ENCODE measurements around the gene BBS10.

DNA sequence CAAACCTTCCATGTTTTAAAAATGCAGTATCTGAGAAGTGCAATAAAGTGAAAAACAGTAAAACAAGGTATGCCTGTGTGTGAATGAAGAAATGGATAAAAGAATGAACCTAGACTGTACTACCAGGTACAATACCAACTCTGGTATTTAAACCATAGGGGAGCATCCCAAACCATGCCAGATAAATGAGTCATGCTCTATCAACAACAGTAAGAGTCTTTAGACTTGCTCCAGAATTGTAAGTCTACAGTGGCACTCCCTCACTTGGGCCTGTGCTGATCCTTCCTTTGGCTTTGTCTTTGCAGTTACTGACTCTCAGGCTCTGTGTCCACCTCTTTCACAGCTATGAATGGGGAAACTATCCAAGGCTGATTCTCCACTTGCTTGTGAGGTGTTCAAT, 38.1 kb downstream of the BBS10 start:
- TF ChIP-seq, protein P1, sequence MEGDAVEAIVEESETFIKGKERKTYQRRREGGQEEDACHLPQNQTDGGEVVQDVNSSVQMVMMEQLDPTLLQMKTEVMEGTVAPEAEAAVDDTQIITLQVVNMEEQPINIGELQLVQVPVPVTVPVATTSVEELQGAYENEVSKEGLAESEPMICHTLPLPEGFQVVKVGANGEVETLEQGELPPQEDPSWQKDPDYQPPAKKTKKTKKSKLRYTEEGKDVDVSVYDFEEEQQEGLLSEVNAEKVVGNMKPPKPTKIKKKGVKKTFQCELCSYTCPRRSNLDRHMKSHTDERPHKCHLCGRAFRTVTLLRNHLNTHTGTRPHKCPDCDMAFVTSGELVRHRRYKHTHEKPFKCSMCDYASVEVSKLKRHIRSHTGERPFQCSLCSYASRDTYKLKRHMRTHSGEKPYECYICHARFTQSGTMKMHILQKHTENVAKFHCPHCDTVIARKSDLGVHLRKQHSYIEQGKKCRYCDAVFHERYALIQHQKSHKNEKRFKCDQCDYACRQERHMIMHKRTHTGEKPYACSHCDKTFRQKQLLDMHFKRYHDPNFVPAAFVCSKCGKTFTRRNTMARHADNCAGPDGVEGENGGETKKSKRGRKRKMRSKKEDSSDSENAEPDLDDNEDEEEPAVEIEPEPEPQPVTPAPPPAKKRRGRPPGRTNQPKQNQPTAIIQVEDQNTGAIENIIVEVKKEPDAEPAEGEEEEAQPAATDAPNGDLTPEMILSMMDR (conservative IDR thresholded peaks at IDR 0.05; ENCODE audit: low read depth, low read length): no peak
- no peak for TF ChIP-seq POLR2A (IDR thresholded peaks at IDR 0.05; ENCODE audit: low read depth, low read length)
- TF ChIP-seq, protein P2, sequence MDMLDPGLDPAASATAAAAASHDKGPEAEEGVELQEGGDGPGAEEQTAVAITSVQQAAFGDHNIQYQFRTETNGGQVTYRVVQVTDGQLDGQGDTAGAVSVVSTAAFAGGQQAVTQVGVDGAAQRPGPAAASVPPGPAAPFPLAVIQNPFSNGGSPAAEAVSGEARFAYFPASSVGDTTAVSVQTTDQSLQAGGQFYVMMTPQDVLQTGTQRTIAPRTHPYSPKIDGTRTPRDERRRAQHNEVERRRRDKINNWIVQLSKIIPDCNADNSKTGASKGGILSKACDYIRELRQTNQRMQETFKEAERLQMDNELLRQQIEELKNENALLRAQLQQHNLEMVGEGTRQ (IDR thresholded peaks at IDR 0.05; ENCODE audit: low read depth, low read length): no peak
